Suprapubic skin (tissue), 4 donors: Measurements from ENCODE around the gene SRM.

Experiments
- CTCF ChIP-seq, 2 donors: fragments of 200-600 bp in 1 of 2; fragments of 450-650 bp in 1 of 2; sonication (generic) in 1 of 2; IDR thresholded peaks; one replicate each; pipeline ENCODE4 v1.5.1; 2016 to 2019; ENCODE audit warnings: antibody characterized with exemption in 2 of 2, mild to moderate bottlenecking in 1 of 2, moderate library complexity in 1 of 2
- POLR2A ChIP-seq, 2 donors: fragments of 450-650 bp; IDR thresholded peaks; one replicate each; pipeline ENCODE4 v1.6.1; 2017; ENCODE audit warnings: antibody characterized with exemption in 2 of 2, mild to moderate bottlenecking in 2 of 2, moderate library complexity in 2 of 2
- POLR2AphosphoS5 ChIP-seq, 3 donors: sonication (generic); formaldehyde crosslinking; IDR thresholded peaks; one replicate each; pipeline ENCODE4 v1.6.1; 2017; ENCODE audit warnings: antibody characterized with exemption in 3 of 3

GRCh38 chr1:11105586-11105985, 45.8 kb upstream of the SRM start:
- TF ChIP-seq CTCF (IDR thresholded peaks at IDR 0.05) (no peak), POLR2AphosphoS5 (IDR thresholded peaks at IDR 0.05) (no peak), POLR2A (IDR thresholded peaks at IDR 0.05) (no peak)
